ENCODE results near the gene RNASEH2A.

The RNASEH2A gene

GRCh38 chr19:12777217-12778016 lies 29.0 kb upstream of the RNASEH2A start:
- no peaks in the 10 kb centered on the region for H3K9me3 ChIP-seq (ENCODE audit: severe bottlenecking)
- peaks cover 13% of the 10 kb centered on the region for H3K36me3 ChIP-seq (ENCODE audit: low read depth)
- no peaks in the 10 kb centered on the region for H3K27me3 ChIP-seq (ENCODE audit: insufficient read depth, poor library complexity, severe bottlenecking)
- DNase-seq (ENCODE audit: low spot score), result no peak
- H3K27ac ChIP-seq (ENCODE audit: poor library complexity, severe bottlenecking), result peak overlapping the region; percentile 92
- peak overlapping the region; percentile 43 for H3K4me3 ChIP-seq (ENCODE audit: severe bottlenecking)
- peak; percentile 96 for TF ChIP-seq CTCF (IDR thresholded peaks at IDR 0.05; ENCODE audit: poor library complexity, severe bottlenecking)
- ATAC-seq (ENCODE audit: low read depth), result peak; percentile 38
- peaks cover 7% of the 10 kb centered on the region for H3K4me1 ChIP-seq (ENCODE audit: insufficient read depth, poor library complexity, severe bottlenecking)

- peak; percentile 42 for ATAC-seq (ENCODE audit: low read depth)
- peak overlapping the region; percentile 43 for H3K4me3 ChIP-seq (ENCODE audit: severe bottlenecking)
- H3K27ac ChIP-seq (ENCODE audit: poor library complexity, severe bottlenecking), result peak overlapping the region; percentile 92
- no peaks in the 10 kb centered on the region for H3K9me3 ChIP-seq (ENCODE audit: severe bottlenecking)
- H3K27me3 ChIP-seq (ENCODE audit: insufficient read depth, poor library complexity, severe bottlenecking), result no peaks in the 10 kb centered on the region
- TF ChIP-seq CTCF (IDR thresholded peaks at IDR 0.05; ENCODE audit: poor library complexity, severe bottlenecking), result no peak
- DNase-seq (ENCODE audit: low spot score), result no peak
- peaks cover 10% of the 10 kb centered on the region for H3K4me1 ChIP-seq (ENCODE audit: insufficient read depth, poor library complexity, severe bottlenecking)
- peaks cover 13% of the 10 kb centered on the region for H3K36me3 ChIP-seq (ENCODE audit: low read depth)
These were observed 28.1 kb upstream of the RNASEH2A start for GRCh38 chr19:12778017-12778904.

- peaks cover 14% of the 10 kb centered on the region for H3K4me1 ChIP-seq (ENCODE audit: insufficient read depth, poor library complexity, severe bottlenecking)
- H3K27ac ChIP-seq (ENCODE audit: poor library complexity, severe bottlenecking), result peak overlapping the region; percentile 92
- peak overlapping the region; percentile 43 for H3K4me3 ChIP-seq (ENCODE audit: severe bottlenecking)
- no peaks in the 10 kb centered on the region for H3K9me3 ChIP-seq (ENCODE audit: severe bottlenecking)
- DNase-seq (ENCODE audit: low spot score) (no peak), ATAC-seq (ENCODE audit: low read depth) (no peak)
- no peaks in the 10 kb centered on the region for H3K27me3 ChIP-seq (ENCODE audit: insufficient read depth, poor library complexity, severe bottlenecking)
- no peak for TF ChIP-seq CTCF (IDR thresholded peaks at IDR 0.05; ENCODE audit: poor library complexity, severe bottlenecking)
- H3K36me3 ChIP-seq (ENCODE audit: low read depth), result peaks cover 10% of the 10 kb centered on the region
These were observed 27.6 kb upstream of the RNASEH2A start for GRCh38 chr19:12778905-12779161.

- H3K36me3 ChIP-seq (ENCODE audit: low read depth), result peaks cover 5% of the 10 kb centered on the region
- peak; percentile 22 for TF ChIP-seq CTCF (IDR thresholded peaks at IDR 0.05; ENCODE audit: poor library complexity, severe bottlenecking)
- no peak for ATAC-seq (ENCODE audit: low read depth)
- H3K27ac ChIP-seq (ENCODE audit: poor library complexity, severe bottlenecking), result peak overlapping the region; percentile 92
- DNase-seq (ENCODE audit: low spot score), result no peak
- H3K27me3 ChIP-seq (ENCODE audit: insufficient read depth, poor library complexity, severe bottlenecking), result no peaks in the 10 kb centered on the region
- H3K4me3 ChIP-seq (ENCODE audit: severe bottlenecking), result peak overlapping the region; percentile 43
- peaks cover 20% of the 10 kb centered on the region for H3K4me1 ChIP-seq (ENCODE audit: insufficient read depth, poor library complexity, severe bottlenecking)
- no peaks in the 10 kb centered on the region for H3K9me3 ChIP-seq (ENCODE audit: severe bottlenecking)
These were observed 27.0 kb upstream of the RNASEH2A start for GRCh38 chr19:12779162-12779993.
